CD4-positive, alpha-beta T cell treated with Interleukin-6 at 100 ng/mL for 8 hours (primary cell): Measurements from ENCODE around the gene MCTP2.

Experiments used
- DNase-seq: peaks from one replicate; pipeline ENCODE4 v3.0.0-alpha.2; 2020; ENCODE audit warnings: mixed read lengths, low spot score

MCTP2 gene

GRCh38 chr15:94395640-94396039, 164.3 kb downstream of the MCTP2 start:
- DNase-seq, result no peak

GRCh38 chr15:94397337-94397736, 166.0 kb downstream of the MCTP2 start:
- DNase-seq, result no peak

DNA sequence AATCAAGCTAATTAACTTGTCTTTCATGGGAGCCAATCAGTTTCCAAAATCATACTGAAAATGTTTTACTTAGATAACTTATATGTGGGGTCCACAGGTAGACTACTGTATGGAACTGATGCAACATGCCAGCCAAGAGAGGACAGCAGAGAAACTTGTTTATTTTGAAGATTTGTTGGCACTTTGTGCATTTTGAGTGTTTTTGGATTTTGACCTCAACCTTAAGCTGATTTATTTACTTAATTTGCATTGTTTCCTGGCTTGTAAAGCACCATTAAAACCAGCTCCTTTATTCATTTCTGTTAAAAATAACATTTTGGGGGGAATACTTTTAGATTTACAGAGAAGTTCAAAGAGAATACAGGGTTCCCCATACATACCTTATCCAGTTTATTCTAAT, 166.6 kb downstream of the MCTP2 start:
- DNase-seq, result no peak

DNA sequence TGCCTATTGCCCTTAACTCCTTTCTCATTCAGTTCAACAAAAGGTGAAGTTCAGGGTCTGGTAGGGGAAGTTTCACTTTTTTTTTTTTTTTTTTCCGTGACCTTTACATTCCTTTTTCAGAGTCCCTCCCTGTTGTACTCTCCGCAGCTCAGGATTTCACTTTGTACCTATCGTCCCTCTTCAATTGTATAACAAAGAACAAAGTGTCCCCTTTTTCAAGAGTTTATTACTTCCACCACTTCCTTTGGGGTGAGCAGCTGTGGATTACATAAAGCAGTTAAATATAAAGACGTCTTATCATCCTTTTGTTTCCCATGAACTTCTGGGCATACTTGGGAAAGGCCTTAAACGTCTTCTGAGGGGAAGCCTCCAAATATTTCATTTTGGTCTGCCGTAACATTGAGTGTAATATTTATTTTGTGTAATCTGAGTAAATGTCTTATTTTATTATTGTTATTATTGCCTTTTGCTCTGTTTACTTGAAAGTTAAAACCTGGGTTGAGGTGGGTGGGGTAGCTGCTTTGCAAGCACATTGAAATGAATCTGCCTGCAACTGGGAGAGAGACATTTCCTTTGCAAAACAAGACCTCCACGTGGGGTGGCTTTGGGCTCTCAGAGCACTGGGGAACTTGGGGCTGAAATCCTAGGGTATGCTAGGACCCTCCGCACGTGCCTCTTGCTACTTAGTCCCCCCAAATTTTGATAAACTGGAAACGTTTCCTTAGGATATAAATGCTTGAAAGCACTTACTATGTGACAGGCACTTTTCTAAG, 169.4 kb downstream of the MCTP2 start:
- DNase-seq, result no peak

DNA sequence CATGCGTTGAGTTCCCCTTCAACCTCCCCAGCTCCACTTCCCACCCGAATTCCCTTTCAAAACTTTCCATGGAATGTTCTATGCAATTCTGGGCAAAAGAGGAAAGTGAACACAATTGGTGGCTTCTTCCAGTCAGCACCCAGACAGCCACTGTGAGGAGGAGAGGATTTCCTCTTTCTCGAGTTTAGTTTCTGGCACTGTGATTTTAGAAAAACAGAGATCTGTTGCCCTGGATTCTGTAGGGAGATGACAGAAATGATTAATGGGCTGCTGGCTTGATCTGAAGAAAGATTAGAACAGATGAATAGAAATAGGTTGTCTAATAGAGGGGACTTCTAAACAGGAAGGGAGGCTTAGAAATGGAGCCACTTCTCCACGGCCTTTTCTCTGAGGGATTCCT, 172.0 kb downstream of the MCTP2 start:
- DNase-seq, result no peak

DNA sequence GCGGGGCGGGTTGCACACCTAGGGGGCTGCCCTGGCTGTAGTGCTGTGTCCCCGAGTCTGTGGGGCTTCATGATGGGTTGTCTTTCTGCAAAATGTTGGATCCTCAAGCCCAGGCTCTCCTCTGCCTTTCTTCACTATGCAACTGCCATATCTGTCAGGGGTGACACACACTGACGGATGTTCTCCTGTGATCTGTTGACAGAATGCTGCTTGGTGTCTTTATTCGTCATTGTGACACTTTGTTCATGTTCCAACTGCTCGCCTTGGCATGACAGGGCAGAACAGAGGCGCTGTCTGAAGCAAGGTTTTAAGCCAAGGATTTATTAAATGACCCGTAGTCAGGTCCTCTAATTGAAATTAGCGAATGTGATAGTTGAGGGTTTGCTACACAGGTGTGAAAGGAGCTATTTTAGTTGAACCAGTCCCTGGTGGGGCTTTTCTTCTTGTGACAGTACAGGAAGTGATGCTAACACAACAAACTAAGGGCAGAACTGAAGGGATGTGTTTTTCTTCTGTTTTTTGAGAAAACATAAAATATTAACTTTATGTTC, 173.4 kb downstream of the MCTP2 start:
- no peak for DNase-seq

DNA sequence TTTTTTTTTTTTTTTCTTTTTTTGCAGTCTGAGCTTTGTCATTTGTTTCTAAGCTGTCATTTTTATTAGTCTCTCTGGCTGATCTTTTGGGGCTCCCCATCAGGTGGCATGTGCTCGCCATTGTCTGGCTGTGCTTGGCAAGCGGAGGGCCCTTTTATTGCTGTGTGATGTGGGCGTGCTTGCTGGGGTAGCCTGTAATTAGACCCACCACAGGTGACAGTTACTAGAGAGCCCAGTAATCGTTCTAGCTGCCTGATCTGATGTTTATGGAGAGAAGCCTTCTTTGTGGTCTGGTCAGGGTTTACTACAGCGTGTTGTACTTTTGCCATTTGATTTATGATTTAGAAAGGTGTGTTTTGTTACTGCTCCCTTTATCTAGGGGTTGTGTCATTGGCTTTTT, 179.9 kb downstream of the MCTP2 start:
- no peak for DNase-seq

- DNase-seq, result no peak
Observed at GRCh38 chr15:94411846-94412245, 180.5 kb downstream of the MCTP2 start.

- DNase-seq, result no peak
Observed at GRCh38 chr15:94412979-94413746, 181.8 kb downstream of the MCTP2 start.

- no peak for DNase-seq
Observed at GRCh38 chr15:94414916-94415315, 183.6 kb downstream of the MCTP2 start.

DNA sequence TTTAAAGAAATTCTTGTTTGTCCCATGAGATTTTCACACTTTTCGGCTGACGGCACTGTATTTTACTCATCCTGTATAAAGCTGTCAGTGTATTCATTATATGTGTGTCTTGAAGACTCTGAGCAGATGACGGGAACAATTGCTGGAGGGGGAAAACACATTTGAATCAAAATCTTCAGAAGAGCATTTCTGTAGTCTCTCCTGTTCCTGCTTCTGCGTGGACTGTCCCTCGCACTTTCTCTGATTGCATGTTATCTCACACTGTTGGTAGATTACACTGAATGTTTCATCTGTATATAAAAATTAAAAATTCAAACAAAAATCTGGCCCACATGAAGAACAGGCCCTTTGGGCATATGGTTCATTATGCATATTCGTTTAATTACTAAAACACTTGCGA, 184.9 kb downstream of the MCTP2 start:
- no peak for DNase-seq

- no peak for DNase-seq
Observed at GRCh38 chr15:94416820-94417219, 185.5 kb downstream of the MCTP2 start.

- DNase-seq, result no peak
Observed at GRCh38 chr15:94417501-94418293, 186.3 kb downstream of the MCTP2 start.

DNA sequence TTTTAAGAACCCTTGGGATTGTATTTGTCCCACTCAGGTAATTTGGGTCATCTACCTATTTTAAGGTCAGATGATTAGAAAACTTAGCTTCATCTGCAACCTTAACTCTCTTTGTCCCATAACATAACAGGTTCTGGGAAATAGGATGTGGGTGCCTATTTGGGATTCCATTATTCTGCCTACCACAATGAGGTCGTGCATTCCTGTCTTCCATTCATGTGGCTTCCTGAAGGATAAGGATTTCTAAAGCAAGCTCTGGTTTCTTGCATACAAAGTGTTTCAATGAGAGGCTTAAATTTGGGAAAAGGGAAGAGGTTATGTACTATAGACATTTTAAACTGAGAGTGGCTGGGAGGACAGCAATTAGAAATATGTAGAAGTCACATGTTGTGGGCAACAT, 190.3 kb downstream of the MCTP2 start:
- DNase-seq, result no peak

DNA sequence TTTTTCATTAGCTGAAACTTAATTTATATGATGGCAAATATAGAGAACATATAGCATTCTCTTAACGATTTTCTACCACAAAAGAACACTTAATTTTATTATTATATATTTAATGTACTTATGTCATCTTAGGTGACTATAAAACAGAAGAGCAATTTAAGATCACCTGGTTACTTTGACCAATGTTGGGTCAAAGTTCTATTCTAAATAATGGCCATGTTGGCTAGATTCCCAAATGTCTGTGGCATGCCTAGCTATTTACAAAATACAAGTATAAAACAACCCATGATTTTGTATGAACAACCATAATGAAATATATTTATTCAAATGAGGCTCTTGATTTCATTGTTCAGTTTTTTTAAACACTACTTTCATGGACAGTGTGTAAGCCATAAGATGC, 200.9 kb downstream of the MCTP2 start:
- DNase-seq, result no peak

GRCh38 chr15:94439158-94439557, 207.8 kb downstream of the MCTP2 start:
- DNase-seq, result no peak

DNA sequence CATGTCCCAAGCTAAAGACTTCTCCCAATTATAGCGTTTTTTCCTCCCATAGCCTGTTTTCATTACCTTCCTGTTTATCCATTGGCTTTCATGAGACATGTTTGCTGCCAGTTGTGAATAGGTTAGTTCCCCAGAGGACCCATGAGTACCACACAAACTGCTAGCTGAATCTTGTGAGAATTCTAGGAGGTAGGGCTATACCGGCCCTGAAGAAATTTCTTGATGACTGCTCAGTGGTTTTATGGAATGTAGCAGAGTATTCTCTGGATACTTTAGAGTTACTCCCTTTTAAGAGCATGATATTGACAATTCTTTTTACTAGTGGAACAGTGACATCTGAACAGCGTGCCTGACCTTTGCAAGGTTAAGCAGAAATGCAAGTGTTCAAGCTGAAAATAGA, 210.4 kb downstream of the MCTP2 start:
- no peak for DNase-seq

- no peak for DNase-seq
Observed at GRCh38 chr15:94442480-94442879, 211.1 kb downstream of the MCTP2 start.

DNA sequence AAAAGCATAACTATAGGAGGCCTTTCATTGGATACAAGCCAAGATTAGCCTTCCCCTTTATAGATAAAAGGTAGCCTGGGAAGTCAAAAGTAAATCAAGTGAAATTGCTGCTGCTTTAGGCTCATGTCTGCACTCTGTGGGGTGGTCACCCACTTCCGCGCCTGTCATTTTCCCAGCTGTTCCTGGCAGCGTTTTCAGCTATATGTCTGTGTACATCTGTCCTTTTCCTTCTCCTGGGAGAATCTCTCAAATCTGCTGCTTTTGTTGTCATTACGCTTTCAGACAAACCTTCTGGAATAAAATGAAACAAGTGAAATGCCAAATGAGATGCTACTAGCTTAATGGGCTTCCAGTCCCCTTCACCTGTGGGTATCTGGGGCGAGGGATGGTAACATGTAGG, 211.8 kb downstream of the MCTP2 start:
- DNase-seq, result no peak

DNA sequence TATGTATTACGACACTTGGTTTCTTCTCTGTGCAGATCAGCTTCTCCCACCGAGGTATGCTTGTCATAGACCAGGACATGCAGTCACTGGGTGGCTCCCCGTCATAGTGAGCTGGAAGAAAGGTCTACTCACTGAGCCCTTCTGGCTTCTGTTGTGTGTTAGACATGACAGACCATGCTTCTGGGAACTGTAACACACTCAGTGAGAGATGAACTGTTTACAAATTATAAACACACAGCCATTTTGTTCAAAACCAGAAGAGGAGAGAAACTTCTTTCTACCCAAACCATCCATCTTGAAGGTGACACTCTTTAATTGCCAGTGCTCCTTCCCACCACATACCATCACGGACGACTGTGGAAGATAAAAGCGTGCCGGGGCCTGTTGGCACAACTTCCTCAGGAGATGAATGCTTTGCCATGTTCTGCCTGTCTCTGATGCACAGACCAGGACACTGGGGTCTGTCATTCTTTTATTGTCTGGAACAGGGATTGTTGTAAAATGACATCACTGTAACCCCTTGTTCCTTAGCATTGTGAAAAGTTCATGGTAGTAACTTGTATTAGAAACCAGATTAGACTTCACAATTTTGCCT, 214.3 kb downstream of the MCTP2 start:
- no peak for DNase-seq

DNA sequence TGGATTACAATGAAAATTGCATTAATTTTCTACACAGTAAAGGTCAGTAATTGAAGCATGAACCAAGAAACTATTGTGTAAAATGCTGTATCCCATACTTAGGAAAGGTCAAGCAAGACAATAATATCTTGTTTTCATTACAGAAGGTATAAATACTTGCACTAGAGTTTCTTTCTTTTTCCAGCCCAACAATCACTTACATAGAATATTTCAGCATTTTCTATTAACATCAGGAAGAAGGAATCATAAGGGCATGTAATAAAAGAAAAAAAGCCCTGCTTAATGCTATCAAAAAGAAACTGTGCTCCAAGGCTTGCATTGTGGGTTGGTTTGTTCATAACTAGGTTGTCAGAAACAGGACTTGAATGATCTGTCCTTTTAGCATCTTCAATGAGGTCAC, 215.1 kb downstream of the MCTP2 start:
- DNase-seq, result no peak

- no peak for DNase-seq
Observed at GRCh38 chr15:94451466-94451865, 220.1 kb downstream of the MCTP2 start.
